Endothelial cell of umbilical vein (primary cell): ENCODE measurements around the gene HSF2. TPM values are rescaled to one million over a fixed set of nuclear protein-coding genes. Genes with fewer than 3 reads are reported as not detected.

Experiments
- Bru-seq: library from RNA; stranded (reverse); fragments of 400-500 nt; gene quantifications from one replicate; lab custom pipeline; 2021; lab: Mats Ljungman, UMichigan
- BruChase-seq, 2 experiments: library from RNA; stranded (reverse); fragments of 400-500 nt; gene quantifications; one replicate each; lab custom pipeline; 2021; lab: Mats Ljungman, UMichigan
- BruUV-seq: library from RNA; stranded (reverse); fragments of 400-500 nt; replicated peaks from 2 replicates; lab custom pipeline; 2021; lab: Mats Ljungman, UMichigan
- CTCF ChIA-PET: fragments of 300-600, 350-600 bp; sonication (Branson Sonifier 250); formaldehyde crosslinking; loops from one replicate; lab custom pipeline; 2021; ENCODE audit warnings: antibody characterized with exemption, inconsistent platforms; lab: Charles Lee
- POLR2A ChIA-PET: fragments of 300-600, 350-600 bp; sonication (Branson Sonifier 250); formaldehyde crosslinking; loops from one replicate; lab custom pipeline; 2021; ENCODE audit warnings: antibody characterized with exemption, inconsistent platforms; lab: Charles Lee
- DNase-seq: peaks from one replicate; pipeline ENCODE4 v3.0.0-alpha.2; 2011; ENCODE audit warnings: low read depth, low spot score
- FAIRE-seq: peaks from 2 replicates; lab custom pipeline; 2011; peaks lifted over from hg19 to GRCh38; lab: Jason Lieb, UNC
- H2AFZ ChIP-seq: 2 replicates; pipeline ENCODE4 v1.6.0; 2012; ENCODE audit warnings: low read depth, low read length, control low read depth, inconsistent platforms
- H3K27ac ChIP-seq: 2 replicates; pipeline ENCODE4 v1.5.1; 2011; ENCODE audit warnings: low read depth, mild to moderate bottlenecking, control low read depth, low read length, moderate library complexity; ENCODE audit not compliant: insufficient read depth
- H3K27me3 ChIP-seq, 2 experiments: 2 replicates each; pipeline versions ENCODE4 v1.6.0 to v1.6.1; 2011; ENCODE audit warnings: low read length in 2 of 2, mixed read lengths in 1 of 2; ENCODE audit not compliant: control insufficient read depth in 2 of 2, insufficient read depth in 2 of 2
- H3K36me3 ChIP-seq, 2 experiments: 2 replicates in 1 of 2; 3 replicates in 1 of 2; pipeline ENCODE4 v1.5.1; 2011; ENCODE audit warnings: low read length in 2 of 2, mild to moderate bottlenecking in 1 of 2, moderate library complexity in 1 of 2; ENCODE audit not compliant: control insufficient read depth in 2 of 2, insufficient read depth in 2 of 2; ENCODE audit errors: extremely low read depth in 1 of 2
- H3K4me1 ChIP-seq: 3 replicates; pipeline ENCODE4 v1.5.1; 2011; ENCODE audit warnings: mild to moderate bottlenecking, low read length; ENCODE audit not compliant: control insufficient read depth, insufficient read depth; ENCODE audit errors: extremely low read depth
- H3K4me2 ChIP-seq: 2 replicates; pipeline ENCODE4 v1.6.1; 2011; ENCODE audit warnings: low read length, control low read depth, mixed read lengths; ENCODE audit not compliant: insufficient read depth
- H3K4me3 ChIP-seq, 3 experiments: fragments of 200-600 bp in 1 of 3; sonication (generic), shearing (Covaris generic) in 1 of 3; replicated peaks in 1 of 3; 2 replicates each; pipeline ENCODE4 v1.5.1; 2011 to 2016; ENCODE audit warnings: control low read depth in 3 of 3, low read length in 3 of 3, mild to moderate bottlenecking in 2 of 3, inconsistent platforms in 1 of 3, low read depth in 1 of 3, moderate library complexity in 1 of 3; ENCODE audit not compliant: insufficient read depth in 1 of 3
- H3K79me2 ChIP-seq: 2 replicates; pipeline ENCODE4 v1.6.0; 2012; ENCODE audit warnings: low read length, inconsistent platforms; ENCODE audit not compliant: control insufficient read depth, insufficient read depth
- H3K9ac ChIP-seq: replicated peaks from 2 replicates; pipeline ENCODE3; 2011; ENCODE audit warnings: low read length, control low read depth; ENCODE audit not compliant: insufficient read depth; ENCODE audit errors: extremely low read depth
- H3K9me1 ChIP-seq: replicated peaks from 3 replicates; pipeline ENCODE4 v1.6.0; 2011; ENCODE audit warnings: mild to moderate bottlenecking, low read length; ENCODE audit not compliant: control insufficient read depth, insufficient read depth; ENCODE audit errors: extremely low read depth
- H3K9me3 ChIP-seq: replicated peaks from 2 replicates; pipeline ENCODE4 v1.5.1; 2012; ENCODE audit warnings: low read length, inconsistent platforms; ENCODE audit not compliant: control insufficient read depth, insufficient read depth
- H4K20me1 ChIP-seq: replicated peaks from 2 replicates; pipeline ENCODE3; 2011; ENCODE audit warnings: mild to moderate bottlenecking, low read length; ENCODE audit not compliant: control insufficient read depth, insufficient read depth; ENCODE audit errors: extremely low read depth
- CTCF ChIP-seq, 2 donors: IDR thresholded peaks; 1 replicate in 1 of 2; 2 replicates in 1 of 2; pipeline ENCODE4 v1.5.1; 2011; ENCODE audit warnings: low read length in 2 of 2, mild to moderate bottlenecking in 2 of 2, moderate library complexity in 2 of 2, control low read depth in 1 of 2, inconsistent platforms in 1 of 2, low read depth in 1 of 2; ENCODE audit not compliant: insufficient read depth in 1 of 2; ENCODE audit errors: extremely low read depth in 1 of 2
- EZH2 ChIP-seq: IDR thresholded peaks from 2 replicates; pipeline ENCODE4 v1.6.1; 2012; ENCODE audit warnings: borderline replicate concordance, low read depth, mild to moderate bottlenecking, moderate library complexity, low read length, inconsistent platforms; ENCODE audit not compliant: severe bottlenecking
- FOS ChIP-seq: IDR thresholded peaks from 2 replicates; pipeline ENCODE4 v1.6.1; 2011; ENCODE audit warnings: mild to moderate bottlenecking, low read length, moderate library complexity, borderline replicate concordance; ENCODE audit not compliant: insufficient read depth
- GATA2 ChIP-seq: IDR thresholded peaks from 2 replicates; pipeline ENCODE4 v1.7.0; 2011; ENCODE audit warnings: low read depth, mild to moderate bottlenecking, moderate library complexity, mixed read lengths, low read length; ENCODE audit not compliant: insufficient read length, insufficient read depth
- JUN ChIP-seq: IDR thresholded peaks from 2 replicates; pipeline ENCODE4 v1.6.1; 2011; ENCODE audit warnings: borderline replicate concordance, low read depth; ENCODE audit not compliant: insufficient read length, insufficient read depth
- MAX ChIP-seq: IDR thresholded peaks from 2 replicates; pipeline ENCODE4 v1.6.1; 2011; ENCODE audit not compliant: insufficient read depth, insufficient read length
- MYC ChIP-seq: IDR thresholded peaks from one replicate; pipeline ENCODE4 v1.6.1; 2011; ENCODE audit warnings: mild to moderate bottlenecking, low read depth, low read length
- POLR2A ChIP-seq: IDR thresholded peaks from 2 replicates; pipeline ENCODE4 v1.6.1; 2012; ENCODE audit warnings: low read depth, mild to moderate bottlenecking, control low read depth, low read length
- POLR2AphosphoS5 ChIP-seq: IDR thresholded peaks from 2 replicates; pipeline ENCODE4 v1.6.1; 2012; ENCODE audit warnings: low read depth, mild to moderate bottlenecking, control low read depth, low read length, moderate library complexity; ENCODE audit not compliant: insufficient read depth
- dilution Hi-C: fragments of 300-500 bp; cut with MboI; formaldehyde crosslinking; loops from one replicate; pipeline ENCODE4 v1.15.0; 2019; ENCODE audit warnings: low sequenced_read_pairs; ENCODE audit not compliant: extremely low pct_ligation_motif_present
- intact Hi-C: fragments of 100-400 bp; cut with micrococcal nuclease; formaldehyde crosslinking; loops from one replicate; pipeline ENCODE4 v1.10.0; 2022
- long read RNA-seq: library from polyadenylated mRNA; stranded (forward); transcript quantifications from one replicate; pipeline ENCODE4 v2.0.0, GENCODE V29; 2021
- polyA minus RNA-seq, 3 experiments: library from RNA; depleted of rRNA, polyadenylated mRNA; stranded (reverse); fragments of >200 nt; gene quantifications; 1 replicate in 1 of 3; 2 replicates in 2 of 3; pipeline ENCODE4 v1.2.3, GENCODE V29; 2011
- polyA plus RNA-seq, 4 experiments: library from polyadenylated mRNA; depleted of rRNA in 3 of 4; stranded (reverse) in 3 of 4; unstranded in 1 of 4; fragments of >200 nt; gene quantifications; 2 replicates each; pipeline versions ENCODE4 v1.2.1 to v1.2.3, GENCODE V29; 2011 to 2012; ENCODE audit warnings: missing spikeins in 1 of 4
- total RNA-seq: library from RNA; stranded (reverse); gene quantifications from 2 replicates; pipeline ENCODE4 v1.2.3, GENCODE V29; 2021

HSF2 gene
- total RNA-seq, result 8.0 and 10.1 TPM in 2 replicates
- polyA plus RNA-seq, result 12.8 and 13.3 TPM in 2 replicates
- 15.1 and 17.2 TPM in 2 replicates for polyA plus RNA-seq (2011; cell fraction: cytosol; rRNA removed)
- 42.5 and 46.0 TPM in 2 replicates for polyA plus RNA-seq (2011; cell fraction: nucleus; rRNA removed)
- polyA plus RNA-seq (2012), result 8.7 and 9.6 TPM in 2 replicates
- 13.2 and 36.9 TPM in 2 replicates for polyA minus RNA-seq
- polyA minus RNA-seq (2011; cell fraction: cytosol; rRNA and poly(A)+ RNA removed), result 4.3 TPM
- polyA minus RNA-seq (2011; cell fraction: nucleus; rRNA and poly(A)+ RNA removed), result 13.6 and 18.1 TPM in 2 replicates
- Bru-seq, nascent RNA, result percentile 80 among the genes with signal in this experiment
- BruChase-seq, experiment 1, labeled RNA remaining after a 6-hour chase, result percentile 61 among the genes with signal in this experiment
- percentile 75 among the genes with signal in this experiment for BruChase-seq, experiment 2, labeled RNA remaining after a 2-hour chase
- long read RNA-seq, transcript HSF2-201 (13 exons, 2,549 nt), result minor isoform, 18 of 42 reads
- long read RNA-seq, transcript HSF2-202 (12 exons, 2,643 nt), result major isoform, 21 of 42 reads
- long read RNA-seq, partial matches to known transcripts, result 1 of 42 reads
- long read RNA-seq, other reads (novel, unspliced or antisense), result 2 of 42 reads

GRCh38 chr6:122399348-122400120 is at the start of gene HSF2:
TSS of gene HSF2 (plus strand) at chr6:122399652. CDS start at chr6:122399738, 86 bp downstream.
- DNase-seq, result peak; percentile 99
- H3K27me3 ChIP-seq, result peaks cover under 1 to 2% of the 10 kb centered on the region in 2 experiments
- H3K79me2 ChIP-seq, result peaks cover 41% of the 10 kb centered on the region
- H3K4me3 ChIP-seq, result peak within 1 kb of the TSS; percentile 22 to 95 (median 77)
- H3K9me3 ChIP-seq, result no peaks in the 10 kb centered on the region
- no peaks in the 10 kb centered on the region for H3K36me3 ChIP-seq
- H4K20me1 ChIP-seq, result no peaks in the 10 kb centered on the region
- no peaks in the 10 kb centered on the region for H3K9me1 ChIP-seq
- BruUV-seq, result no TSS peak
- H3K4me1 ChIP-seq, result peaks cover 11% of the 10 kb centered on the region
- TF ChIP-seq FOS (no peak), MYC (no peak), MAX (peak; percentile 88), POLR2AphosphoS5 (no peak), CTCF (IDR thresholded peaks at IDR 0.05; ENCODE audit: extremely low read depth in 1 of 2, insufficient read depth in 1 of 2, low read depth in 1 of 2, low read length in 2 of 2) (peak in 1 of 2 donors; percentile 48), POLR2A (peak; percentile 29), GATA2 (no peak), EZH2 (no peak), JUN (no peak)
- FAIRE-seq, result peak; percentile 93
- H3K27ac ChIP-seq, result peak within 1 kb of the TSS; percentile 48
- H3K9ac ChIP-seq, result peak within 1 kb of the TSS; percentile 75
- ChIA-PET POLR2A (interaction anchor here (0.6 to 0.7 kb wide), 3 partner anchors 72 to 888 kb away, joined by 3 to 12 read pairs (median 4); partner anchors contain the start of gene SERINC1), CTCF (interaction anchor here (0.7 to 1.6 kb wide), 9 partner anchors 9 to 1324 kb away, joined by 3 to 6 read pairs (median 4); no protein-coding TSS in a partner anchor)
- H2AFZ ChIP-seq, result peak within 1 kb of the TSS; percentile 88
- peak within 1 kb of the TSS; percentile 97 for H3K4me2 ChIP-seq
- dilution Hi-C loops, result no loop called here
- intact Hi-C loops, result loop anchor here (1.0 to 10.0 kb wide), 4 partner anchors 17 to 962 kb away; partner anchors contain the start of genes GJA1, SERINC1 and SMPDL3A
